ENCODE measurements around the gene COL23A1. TPM values are rescaled to one million over a fixed set of nuclear protein-coding genes. Genes with fewer than 3 reads are reported as not detected.

The COL23A1 gene
- total and polyA plus RNA-seq, 2 donors (not counting 1 experiment from before 2014, with no cell fraction given) = not detected

GRCh38 chr5:178380541-178381074, 209.6 kb downstream of the COL23A1 start:
- Histone ChIP-seq H3K4me2 (ENCODE audit: extremely low read depth, insufficient read depth, low read length) (no peak overlapping the region), H3K79me2 (ENCODE audit: control insufficient read depth, insufficient read depth, low read length) (no peaks in the 10 kb centered on the region), H3K27me3 (ENCODE audit: control insufficient read depth, insufficient read depth, low read length) (no peaks in the 10 kb centered on the region), H3K4me1 (ENCODE audit: control insufficient read depth, extremely low read depth, insufficient read depth, low read length) (no peaks in the 10 kb centered on the region), H3K9me3 (ENCODE audit: control insufficient read depth, insufficient read depth, low read depth, low read length) (no peaks in the 10 kb centered on the region), H2AFZ (ENCODE audit: low read length) (no peak overlapping the region), H3K9ac (ENCODE audit: insufficient read depth, low read length) (no peak overlapping the region), H3K27ac (ENCODE audit: insufficient read depth, low read length) (no peak overlapping the region), H3K4me3 (replicated peaks in 1 of 4; ENCODE audit: control extremely low read depth in 1 of 4, insufficient read depth in 1 of 4, low read depth in 3 of 4, low read length in 4 of 4) (no peak overlapping the region), H4K20me1 (ENCODE audit: control insufficient read depth, extremely low read depth, insufficient read depth, low read length) (no peaks in the 10 kb centered on the region), H3K36me3 (ENCODE audit: control insufficient read depth, insufficient read depth, low read length) (no peaks in the 10 kb centered on the region)
- TF ChIP-seq CTCF (conservative IDR thresholded peaks at IDR 0.05 in 1 of 2, IDR thresholded peaks at IDR 0.05 in 1 of 2; ENCODE audit: low read depth in 1 of 2, low read length in 2 of 2) (no peak), EZH2 (IDR thresholded peaks at IDR 0.05; ENCODE audit: low read length, missing control alignments) (no peak)
- DNase-seq (ENCODE audit: low read depth in 2 of 2) = no peak

GRCh38 chr5:178380086-178380485, 210.1 kb downstream of the COL23A1 start:
- no peak for DNase-seq (ENCODE audit: low read depth in 2 of 2)
- no peaks in the 10 kb centered on the region for H4K20me1 ChIP-seq (ENCODE audit: control insufficient read depth, extremely low read depth, insufficient read depth, low read length)
- no peaks in the 10 kb centered on the region for H3K79me2 ChIP-seq (ENCODE audit: control insufficient read depth, insufficient read depth, low read length)
- no peak overlapping the region for H3K9ac ChIP-seq (ENCODE audit: insufficient read depth, low read length)
- no peak overlapping the region for H2AFZ ChIP-seq (ENCODE audit: low read length)
- no peaks in the 10 kb centered on the region for H3K4me1 ChIP-seq (ENCODE audit: control insufficient read depth, extremely low read depth, insufficient read depth, low read length)
- no peak overlapping the region for H3K4me2 ChIP-seq (ENCODE audit: extremely low read depth, insufficient read depth, low read length)
- no peaks in the 10 kb centered on the region for H3K9me3 ChIP-seq (ENCODE audit: control insufficient read depth, insufficient read depth, low read depth, low read length)
- no peak overlapping the region for H3K4me3 ChIP-seq (replicated peaks in 1 of 4; ENCODE audit: control extremely low read depth in 1 of 4, insufficient read depth in 1 of 4, low read depth in 3 of 4, low read length in 4 of 4)
- H3K36me3 ChIP-seq (ENCODE audit: control insufficient read depth, insufficient read depth, low read length) = no peaks in the 10 kb centered on the region
- no peak overlapping the region for H3K27ac ChIP-seq (ENCODE audit: insufficient read depth, low read length)
- no peaks in the 10 kb centered on the region for H3K27me3 ChIP-seq (ENCODE audit: control insufficient read depth, insufficient read depth, low read length)
- no peak for TF ChIP-seq CTCF (conservative IDR thresholded peaks at IDR 0.05 in 1 of 2, IDR thresholded peaks at IDR 0.05 in 1 of 2; ENCODE audit: low read depth in 1 of 2, low read length in 2 of 2)

GRCh38 chr5:178378527-178379484, 211.4 kb downstream of the COL23A1 start:
- no peak for TF ChIP-seq CTCF (conservative IDR thresholded peaks at IDR 0.05 in 1 of 2, IDR thresholded peaks at IDR 0.05 in 1 of 2; ENCODE audit: low read depth in 1 of 2, low read length in 2 of 2)
- TF ChIP-seq EZH2 (IDR thresholded peaks at IDR 0.05; ENCODE audit: low read length, missing control alignments) = no peak
- H3K36me3 ChIP-seq (ENCODE audit: control insufficient read depth, insufficient read depth, low read length) = no peaks in the 10 kb centered on the region
- H3K9ac ChIP-seq (ENCODE audit: insufficient read depth, low read length) = no peak overlapping the region
- H3K4me1 ChIP-seq (ENCODE audit: control insufficient read depth, extremely low read depth, insufficient read depth, low read length) = no peaks in the 10 kb centered on the region
- H4K20me1 ChIP-seq (ENCODE audit: control insufficient read depth, extremely low read depth, insufficient read depth, low read length) = no peaks in the 10 kb centered on the region
- H3K27ac ChIP-seq (ENCODE audit: insufficient read depth, low read length) = no peak overlapping the region
- H2AFZ ChIP-seq (ENCODE audit: low read length) = no peak overlapping the region
- H3K4me3 ChIP-seq (replicated peaks in 1 of 4; ENCODE audit: control extremely low read depth in 1 of 4, insufficient read depth in 1 of 4, low read depth in 3 of 4, low read length in 4 of 4) = no peak overlapping the region
- no peaks in the 10 kb centered on the region for H3K27me3 ChIP-seq (ENCODE audit: control insufficient read depth, insufficient read depth, low read length)
- H3K4me2 ChIP-seq (ENCODE audit: extremely low read depth, insufficient read depth, low read length) = no peak overlapping the region
- no peaks in the 10 kb centered on the region for H3K9me3 ChIP-seq (ENCODE audit: control insufficient read depth, insufficient read depth, low read depth, low read length)
- DNase-seq (ENCODE audit: low read depth in 2 of 2) = peak in 1 of 2 donors; percentile 26
- no peaks in the 10 kb centered on the region for H3K79me2 ChIP-seq (ENCODE audit: control insufficient read depth, insufficient read depth, low read length)

Data from fibroblast of lung (primary cell).